Renal cortex interstitium (tissue), 11 donors: Measurements from ENCODE around the gene CD69. TPM values are rescaled to one million over a fixed set of nuclear protein-coding genes. Genes with fewer than 3 reads are reported as not detected.
"Not testable (repeated sequence)": the region's sequence is repeated elsewhere in the genome, so short reads cannot be mapped to it uniquely, and the experiment has no call there.

Experiments used
- DNase-seq, 11 donors: peaks; one replicate each; pipeline ENCODE4 v3.0.0-alpha.2; 2013; ENCODE audit warnings: low read depth in 9 of 11, low spot score in 4 of 11; ENCODE audit errors: extremely low read depth in 1 of 11
- polyA plus RNA-seq, 3 donors: library from polyadenylated mRNA; unstranded; fragments of 120-200 nt; gene quantifications; one replicate each; pipeline ENCODE4 v1.2.1, GENCODE V29; 2013; ENCODE audit not compliant: insufficient read length in 3 of 3

The CD69 gene
- polyA plus RNA-seq, 3 donors: 1.3 to 5.2 (median 3.4) TPM

- DNase-seq: no peak
Measured at GRCh38 chr12:9730011-9730410, 30.7 kb downstream of the CD69 start.

GRCh38 chr12:9729082-9729481 lies 31.6 kb downstream of the CD69 start:
- no peak for DNase-seq

GRCh38 chr12:9727813-9728212 lies 32.9 kb downstream of the CD69 start:
- DNase-seq: no peak

- no peak for DNase-seq
Measured at GRCh38 chr12:9725213-9725870, 35.4 kb downstream of the CD69 start.

GRCh38 chr12:9724023-9724422 lies 36.7 kb downstream of the CD69 start:
- DNase-seq: no peak

- no peak for DNase-seq
Measured at GRCh38 chr12:9721394-9722092, 39.2 kb downstream of the CD69 start.

- no peak for DNase-seq
Measured at GRCh38 chr12:9719790-9720189, 40.9 kb downstream of the CD69 start.

- DNase-seq: no peak
Measured at GRCh38 chr12:9718968-9719367, 41.7 kb downstream of the CD69 start.

- DNase-seq: no peak
Measured at GRCh38 chr12:9717070-9717925, 43.4 kb downstream of the CD69 start.

GRCh38 chr12:9713032-9713558 lies 47.6 kb downstream of the CD69 start:
- DNase-seq: not testable (repeated sequence)

GRCh38 chr12:9711664-9712063 lies 49.0 kb downstream of the CD69 start:
- no peak for DNase-seq

- DNase-seq: no peak
Measured at GRCh38 chr12:9710584-9711375, 49.9 kb downstream of the CD69 start.

GRCh38 chr12:9708853-9709252 lies 51.8 kb downstream of the CD69 start:
- no peak for DNase-seq

GRCh38 chr12:9707864-9708808 lies 52.6 kb downstream of the CD69 start:
- DNase-seq: peak in 3 of 11 donors; percentile 13 to 27 (median 15)

- DNase-seq: no peak
Measured at GRCh38 chr12:9707356-9707755, 53.3 kb downstream of the CD69 start.

- DNase-seq: no peak
Measured at GRCh38 chr12:9706086-9706685, 54.5 kb downstream of the CD69 start.

- not testable (repeated sequence) for DNase-seq
Measured at GRCh38 chr12:9704561-9704960, 56.1 kb downstream of the CD69 start.
